Testis (tissue), 2 donors: ENCODE data around the gene MMP17.

Experiments
- CTCF ChIP-seq, 3 experiments: fragments of 450-650 bp in 2 of 3; fragments of 200-600 bp in 1 of 3; sonication (generic) in 1 of 3; IDR thresholded peaks; one replicate each; pipeline ENCODE4 v1.5.1; 2016 to 2019; ENCODE audit warnings: antibody characterized with exemption in 3 of 3, mild to moderate bottlenecking in 2 of 3, moderate library complexity in 1 of 3
- POLR2A ChIP-seq: fragments of 450-650 bp; IDR thresholded peaks from one replicate; pipeline ENCODE4 v1.6.1; 2017; ENCODE audit warnings: antibody characterized with exemption, mild to moderate bottlenecking, moderate library complexity

GRCh38 chr12:131841547-131841946 lies 13.4 kb downstream of the MMP17 start:
- TF ChIP-seq CTCF (IDR thresholded peaks at IDR 0.05) (no peak), POLR2A (no peak)
